Endodermal cell (in vitro differentiated cells): Measurements from ENCODE around the gene NEGR1. TPM values are rescaled to one million over a fixed set of nuclear protein-coding genes. Genes with fewer than 3 reads are reported as not detected.

Source experiments
- DNase-seq: peaks from one replicate; pipeline ENCODE4 v3.0.0-alpha.2; 2017
- H3K27ac ChIP-seq: 2 replicates; pipeline ENCODE4 v1.5.1; 2013; ENCODE audit warnings: mild to moderate bottlenecking, low read depth, low read length, moderate library complexity
- H3K27me3 ChIP-seq: 2 replicates; pipeline ENCODE4 v1.6.1; 2013; ENCODE audit warnings: mild to moderate bottlenecking, low read length, moderate library complexity; ENCODE audit not compliant: insufficient read depth, control insufficient read depth, poor library complexity, severe bottlenecking
- H3K36me3 ChIP-seq: 2 replicates; pipeline ENCODE4 v1.7.0; 2013; ENCODE audit warnings: mild to moderate bottlenecking, low read length, moderate library complexity; ENCODE audit not compliant: control insufficient read depth, insufficient read depth
- H3K4me1 ChIP-seq: one replicate; pipeline ENCODE4 v1.7.0; 2013; ENCODE audit warnings: low read length; ENCODE audit not compliant: control insufficient read depth, insufficient read depth
- H3K4me3 ChIP-seq: 2 replicates; pipeline ENCODE4 v1.5.1; 2013; ENCODE audit warnings: mild to moderate bottlenecking, low read length, moderate library complexity
- H3K9ac ChIP-seq: 2 replicates; pipeline ENCODE4 v1.6.1; 2013; ENCODE audit warnings: mild to moderate bottlenecking, low read length, moderate library complexity; ENCODE audit not compliant: poor library complexity, severe bottlenecking; ENCODE audit errors: extremely low read depth
- H3K9me3 ChIP-seq: 2 replicates; pipeline ENCODE4 v1.6.1; 2013; ENCODE audit warnings: mild to moderate bottlenecking, low read length, moderate library complexity; ENCODE audit not compliant: control insufficient read depth
- H3K27ac Mint-ChIP-seq: 2 replicates; pipeline ENCODE4 v1.8.0; 2020; ENCODE audit warnings: mixed read lengths
- H3K27me3 Mint-ChIP-seq: 2 replicates; pipeline ENCODE4 v1.8.0; 2021; ENCODE audit warnings: mild to moderate bottlenecking, mixed read lengths; ENCODE audit not compliant: insufficient read depth
- H3K36me3 Mint-ChIP-seq: 2 replicates; pipeline ENCODE4 v1.8.0; 2020; ENCODE audit warnings: low read depth, mixed read lengths
- H3K4me1 Mint-ChIP-seq: 2 replicates; pipeline ENCODE4 v1.8.0; 2020; ENCODE audit warnings: mixed read lengths
- H3K4me3 Mint-ChIP-seq: 2 replicates; pipeline ENCODE4 v1.8.0; 2020; ENCODE audit warnings: mild to moderate bottlenecking, moderate library complexity, mixed read lengths
- H3K9me3 Mint-ChIP-seq: 2 replicates; pipeline ENCODE4 v1.8.0; 2020; ENCODE audit warnings: mild to moderate bottlenecking, mixed read lengths
- WGBS, 2 experiments: methylation state at CpG; one replicate each; pipeline versions ENCODE4 v1.1.5 to v1.1.7; 2013; ENCODE audit warnings: missing lambda C conversion rate in 2 of 2, mixed read lengths in 1 of 2; ENCODE audit not compliant: insufficient coverage in 1 of 2, insufficient read length in 1 of 2; 5-methylcytosine and 5-hydroxymethylcytosine counted together
- total RNA-seq, 2 donors: library from RNA; stranded (reverse); fragmentation: NEBNext Ultra II Directional in 1 of 2; extraction: Animal tissue kit (Norgen Biotek cat#: 25700) in 1 of 2; gene quantifications; 2 replicates in 1 of 2; 3 replicates in 1 of 2; pipeline ENCODE4 v1.2.1, GENCODE V29; 2021
- TF ChIP-seq, protein P1 (sequence below): fragments of 200-600 bp; sonication (generic); conservative IDR thresholded peaks from 2 replicates; pipeline ENCODE4 v1.5.0; 2021; ENCODE audit warnings: antibody characterized with exemption, mild to moderate bottlenecking

Gene NEGR1
- total RNA-seq, 2 donors from 2014 or later, result 1.5 to 2.1 TPM

DNA sequence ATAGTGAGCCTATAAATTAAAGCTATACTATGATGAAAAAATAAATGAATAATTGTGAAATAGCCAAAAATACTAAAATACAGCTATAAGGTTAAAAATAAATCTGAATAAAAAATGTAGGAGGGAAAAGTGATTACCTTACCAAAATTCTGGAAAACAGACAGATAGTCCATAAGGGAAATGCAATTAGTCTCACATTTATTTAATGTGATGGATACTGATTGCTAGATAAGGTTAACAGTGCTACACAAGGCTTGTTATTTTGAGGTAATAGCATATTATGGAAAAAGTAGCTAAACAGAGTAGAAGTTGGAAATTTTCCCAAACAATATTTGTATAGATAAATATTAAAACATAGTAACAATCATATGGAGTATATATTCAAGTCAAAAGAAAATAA, 413.0 kb downstream of the NEGR1 start:
- H3K4me3 Mint-ChIP-seq, result no peak overlapping the region

DNA sequence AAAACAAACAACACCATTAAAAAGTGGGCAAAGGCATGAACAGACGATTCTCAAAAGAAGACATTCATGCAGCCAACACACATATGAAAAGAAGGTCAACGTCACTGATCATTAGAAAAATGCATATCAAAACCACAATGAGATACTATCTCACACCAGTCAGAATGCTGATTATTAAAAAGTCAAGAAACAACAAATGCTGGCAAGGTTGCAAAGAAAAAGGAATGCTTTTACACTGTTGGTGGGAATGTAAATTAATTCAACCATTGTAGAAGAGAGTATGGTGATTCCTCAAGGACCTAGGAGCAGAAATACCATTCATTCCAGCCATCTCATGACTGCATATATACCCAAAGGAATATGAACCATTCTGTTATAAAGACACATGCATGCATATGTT, 419.6 kb downstream of the NEGR1 start:
- Mint-ChIP-seq H3K27ac (no peak overlapping the region), H3K27me3 (no peaks in the 10 kb centered on the region)
- 64 to 80% methylated on average over 2 of the region's 2 CpGs for WGBS, 2 experiments

More for the DNA sequence above, 413.0 kb downstream of the NEGR1 start:
- H3K9me3 ChIP-seq, result no peaks in the 10 kb centered on the region
- Mint-ChIP-seq H3K27ac (no peak overlapping the region), H3K4me1 (no peaks in the 10 kb centered on the region), H3K9me3 (no peaks in the 10 kb centered on the region), H3K36me3 (no peaks in the 10 kb centered on the region), H3K27me3 (no peaks in the 10 kb centered on the region)
- H3K9ac ChIP-seq, result no peak overlapping the region
- no peaks in the 10 kb centered on the region for H3K4me1 ChIP-seq
- DNase-seq, result no peak
- no peak overlapping the region for H3K27ac ChIP-seq
- TF ChIP-seq, protein P1, sequence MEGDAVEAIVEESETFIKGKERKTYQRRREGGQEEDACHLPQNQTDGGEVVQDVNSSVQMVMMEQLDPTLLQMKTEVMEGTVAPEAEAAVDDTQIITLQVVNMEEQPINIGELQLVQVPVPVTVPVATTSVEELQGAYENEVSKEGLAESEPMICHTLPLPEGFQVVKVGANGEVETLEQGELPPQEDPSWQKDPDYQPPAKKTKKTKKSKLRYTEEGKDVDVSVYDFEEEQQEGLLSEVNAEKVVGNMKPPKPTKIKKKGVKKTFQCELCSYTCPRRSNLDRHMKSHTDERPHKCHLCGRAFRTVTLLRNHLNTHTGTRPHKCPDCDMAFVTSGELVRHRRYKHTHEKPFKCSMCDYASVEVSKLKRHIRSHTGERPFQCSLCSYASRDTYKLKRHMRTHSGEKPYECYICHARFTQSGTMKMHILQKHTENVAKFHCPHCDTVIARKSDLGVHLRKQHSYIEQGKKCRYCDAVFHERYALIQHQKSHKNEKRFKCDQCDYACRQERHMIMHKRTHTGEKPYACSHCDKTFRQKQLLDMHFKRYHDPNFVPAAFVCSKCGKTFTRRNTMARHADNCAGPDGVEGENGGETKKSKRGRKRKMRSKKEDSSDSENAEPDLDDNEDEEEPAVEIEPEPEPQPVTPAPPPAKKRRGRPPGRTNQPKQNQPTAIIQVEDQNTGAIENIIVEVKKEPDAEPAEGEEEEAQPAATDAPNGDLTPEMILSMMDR, result no peak
- H3K27me3 ChIP-seq, result no peaks in the 10 kb centered on the region
- H3K4me3 ChIP-seq, result no peak overlapping the region
- no peaks in the 10 kb centered on the region for H3K36me3 ChIP-seq

GRCh38 chr1:71861022-71861421, 421.3 kb downstream of the NEGR1 start:
- Mint-ChIP-seq H3K9me3 (no peaks in the 10 kb centered on the region), H3K27me3 (no peaks in the 10 kb centered on the region), H3K4me3 (no peak overlapping the region), H3K27ac (no peak overlapping the region), H3K36me3 (no peaks in the 10 kb centered on the region), H3K4me1 (no peaks in the 10 kb centered on the region)
- no peak overlapping the region for H3K27ac ChIP-seq
- no peak overlapping the region for H3K9ac ChIP-seq
- H3K4me3 ChIP-seq, result no peak overlapping the region
- DNase-seq, result no peak
- no peaks in the 10 kb centered on the region for H3K36me3 ChIP-seq
- no peaks in the 10 kb centered on the region for H3K27me3 ChIP-seq
- H3K4me1 ChIP-seq, result no peaks in the 10 kb centered on the region
- no peaks in the 10 kb centered on the region for H3K9me3 ChIP-seq
- TF ChIP-seq, protein P1, result no peak

More for the DNA sequence above, 419.6 kb downstream of the NEGR1 start:
- no peak for DNase-seq
- Mint-ChIP-seq H3K4me3 (no peak overlapping the region), H3K9me3 (no peaks in the 10 kb centered on the region), H3K4me1 (no peaks in the 10 kb centered on the region), H3K36me3 (no peaks in the 10 kb centered on the region)
- Histone ChIP-seq H3K9ac (no peak overlapping the region), H3K36me3 (no peaks in the 10 kb centered on the region), H3K4me1 (no peaks in the 10 kb centered on the region), H3K27ac (no peak overlapping the region), H3K4me3 (no peak overlapping the region), H3K9me3 (no peaks in the 10 kb centered on the region), H3K27me3 (no peaks in the 10 kb centered on the region)
- TF ChIP-seq, protein P1, result no peak
